Fibroblast of lung (primary cell): Measurements from ENCODE around the gene FLNC. TPM values are rescaled to one million over a fixed set of nuclear protein-coding genes. Genes with fewer than 3 reads are reported as not detected.

Source experiments
- DNase-seq, 2 donors: peaks; one replicate each; pipeline versions ENCODE4 v3.0.0 to v3.0.0-alpha.2; 2010; ENCODE audit warnings: low read depth in 2 of 2
- H2AFZ ChIP-seq: 2 replicates; pipeline ENCODE4 v1.5.1; 2012; ENCODE audit warnings: low read length, control low read depth, inconsistent platforms
- H3K27ac ChIP-seq: 2 replicates; pipeline ENCODE4 v1.5.1; 2011; ENCODE audit warnings: low read length, control low read depth; ENCODE audit not compliant: insufficient read depth
- H3K27me3 ChIP-seq: 2 replicates; pipeline ENCODE4 v1.5.1; 2011; ENCODE audit warnings: mild to moderate bottlenecking, low read length; ENCODE audit not compliant: control insufficient read depth, insufficient read depth
- H3K36me3 ChIP-seq: 2 replicates; pipeline ENCODE4 v1.5.1; 2011; ENCODE audit warnings: low read length; ENCODE audit not compliant: control insufficient read depth, insufficient read depth
- H3K4me1 ChIP-seq: 2 replicates; pipeline ENCODE4 v1.5.1; 2011; ENCODE audit warnings: low read length; ENCODE audit not compliant: control insufficient read depth, insufficient read depth; ENCODE audit errors: extremely low read depth
- H3K4me2 ChIP-seq: 2 replicates; pipeline ENCODE4 v1.5.1; 2011; ENCODE audit warnings: low read length, control low read depth; ENCODE audit not compliant: insufficient read depth; ENCODE audit errors: extremely low read depth
- H3K4me3 ChIP-seq, 4 experiments: fragments of 200-600 bp in 1 of 4; sonication (generic) in 1 of 4; replicated peaks in 1 of 4; 2 replicates each; pipeline ENCODE4 v1.5.1; 2011 to 2016; ENCODE audit warnings: low read length in 4 of 4, low read depth in 3 of 4, mild to moderate bottlenecking in 3 of 4, control low read depth in 2 of 4, inconsistent platforms in 1 of 4, mixed read lengths in 1 of 4; ENCODE audit not compliant: insufficient read depth in 1 of 4; ENCODE audit errors: control extremely low read depth in 1 of 4
- H3K79me2 ChIP-seq: 2 replicates; pipeline ENCODE4 v1.5.1; 2012; ENCODE audit warnings: mild to moderate bottlenecking, low read length, inconsistent platforms; ENCODE audit not compliant: control insufficient read depth, insufficient read depth
- H3K9ac ChIP-seq: 2 replicates; pipeline ENCODE4 v1.5.1; 2011; ENCODE audit warnings: mild to moderate bottlenecking, low read length, control low read depth; ENCODE audit not compliant: insufficient read depth
- H3K9me3 ChIP-seq: 2 replicates; pipeline ENCODE4 v1.5.1; 2012; ENCODE audit warnings: low read depth, low read length; ENCODE audit not compliant: control insufficient read depth, insufficient read depth
- H4K20me1 ChIP-seq: 2 replicates; pipeline ENCODE4 v1.5.1; 2011; ENCODE audit warnings: low read length; ENCODE audit not compliant: control insufficient read depth, insufficient read depth; ENCODE audit errors: extremely low read depth
- EZH2 ChIP-seq: IDR thresholded peaks from 2 replicates; pipeline ENCODE4 v1.5.1; 2012; ENCODE audit warnings: low read length, control low read depth, mild to moderate bottlenecking; ENCODE audit errors: missing control alignments
- polyA plus RNA-seq, 2 donors: library from polyadenylated mRNA; depleted of rRNA in 1 of 2; stranded (reverse) in 1 of 2; unstranded in 1 of 2; fragments of >200 nt; gene quantifications; 2 replicates each; pipeline ENCODE4 v1.2.1, GENCODE V29; 2011 to 2012; ENCODE audit warnings: missing spikeins in 1 of 2
- total RNA-seq: library from RNA; depleted of rRNA; stranded (reverse); fragments of >200 nt; gene quantifications from 2 replicates; pipeline ENCODE4 v1.2.1, GENCODE V29; 2014
- TF ChIP-seq, protein P1 (sequence below), 2 donors: IDR thresholded peaks in 1 of 2; conservative IDR thresholded peaks in 1 of 2; 1 replicate in 1 of 2; 2 replicates in 1 of 2; pipeline ENCODE4 v1.5.1; 2011 to 2012; ENCODE audit warnings: low read length in 2 of 2, control low read depth in 1 of 2, inconsistent platforms in 1 of 2, low read depth in 1 of 2, mild to moderate bottlenecking in 1 of 2

FLNC gene
- total and polyA plus RNA-seq, 2 donors (not counting 1 experiment from before 2014, with no cell fraction given), result 29.3 to 191 TPM

DNA sequence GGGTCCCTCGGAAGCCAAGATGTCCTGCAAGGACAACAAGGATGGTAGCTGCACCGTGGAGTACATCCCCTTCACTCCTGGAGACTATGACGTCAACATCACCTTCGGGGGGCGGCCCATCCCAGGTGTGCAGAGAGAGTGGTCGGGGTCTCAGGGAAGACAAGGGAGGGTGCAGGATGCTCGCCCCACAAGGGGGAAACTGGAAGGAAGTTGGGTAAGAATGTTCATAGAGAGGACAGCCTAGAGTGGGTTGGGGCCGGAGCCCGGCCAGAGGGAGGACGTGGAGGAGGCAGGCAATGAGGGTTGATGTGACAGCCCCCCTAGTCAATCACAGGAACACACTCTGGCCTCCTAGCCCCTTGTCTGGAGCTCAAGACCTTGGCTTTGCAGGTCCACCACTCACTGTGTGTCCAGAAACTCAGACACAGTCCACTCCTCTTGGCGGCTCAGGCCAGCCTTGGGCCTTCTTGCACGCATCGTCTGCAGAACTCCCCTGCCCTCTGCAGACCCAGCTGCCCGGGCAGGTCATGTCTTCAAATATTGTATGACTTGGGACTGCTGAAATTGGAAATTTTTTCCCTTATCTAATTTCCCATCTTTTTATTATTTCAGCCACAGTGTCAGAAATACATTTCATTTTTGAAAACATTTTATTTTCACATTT, 16.7 kb downstream of the FLNC start:
- Histone ChIP-seq H3K36me3 (peaks cover 70% of the 10 kb centered on the region), H3K9me3 (no peaks in the 10 kb centered on the region), H4K20me1 (peaks cover 2% of the 10 kb centered on the region), H3K4me3 (no peak overlapping the region), H3K9ac (no peak overlapping the region), H3K79me2 (no peaks in the 10 kb centered on the region), H3K4me2 (no peak overlapping the region), H3K4me1 (no peaks in the 10 kb centered on the region), H2AFZ (no peak overlapping the region), H3K27me3 (no peaks in the 10 kb centered on the region), H3K27ac (no peak overlapping the region)
- no peak for DNase-seq
- no peak for TF ChIP-seq EZH2
- TF ChIP-seq, protein P1, sequence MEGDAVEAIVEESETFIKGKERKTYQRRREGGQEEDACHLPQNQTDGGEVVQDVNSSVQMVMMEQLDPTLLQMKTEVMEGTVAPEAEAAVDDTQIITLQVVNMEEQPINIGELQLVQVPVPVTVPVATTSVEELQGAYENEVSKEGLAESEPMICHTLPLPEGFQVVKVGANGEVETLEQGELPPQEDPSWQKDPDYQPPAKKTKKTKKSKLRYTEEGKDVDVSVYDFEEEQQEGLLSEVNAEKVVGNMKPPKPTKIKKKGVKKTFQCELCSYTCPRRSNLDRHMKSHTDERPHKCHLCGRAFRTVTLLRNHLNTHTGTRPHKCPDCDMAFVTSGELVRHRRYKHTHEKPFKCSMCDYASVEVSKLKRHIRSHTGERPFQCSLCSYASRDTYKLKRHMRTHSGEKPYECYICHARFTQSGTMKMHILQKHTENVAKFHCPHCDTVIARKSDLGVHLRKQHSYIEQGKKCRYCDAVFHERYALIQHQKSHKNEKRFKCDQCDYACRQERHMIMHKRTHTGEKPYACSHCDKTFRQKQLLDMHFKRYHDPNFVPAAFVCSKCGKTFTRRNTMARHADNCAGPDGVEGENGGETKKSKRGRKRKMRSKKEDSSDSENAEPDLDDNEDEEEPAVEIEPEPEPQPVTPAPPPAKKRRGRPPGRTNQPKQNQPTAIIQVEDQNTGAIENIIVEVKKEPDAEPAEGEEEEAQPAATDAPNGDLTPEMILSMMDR (conservative IDR thresholded peaks at IDR 0.05 in 1 of 2, IDR thresholded peaks at IDR 0.05 in 1 of 2; ENCODE audit: low read depth in 1 of 2, low read length in 2 of 2), result no peak

DNA sequence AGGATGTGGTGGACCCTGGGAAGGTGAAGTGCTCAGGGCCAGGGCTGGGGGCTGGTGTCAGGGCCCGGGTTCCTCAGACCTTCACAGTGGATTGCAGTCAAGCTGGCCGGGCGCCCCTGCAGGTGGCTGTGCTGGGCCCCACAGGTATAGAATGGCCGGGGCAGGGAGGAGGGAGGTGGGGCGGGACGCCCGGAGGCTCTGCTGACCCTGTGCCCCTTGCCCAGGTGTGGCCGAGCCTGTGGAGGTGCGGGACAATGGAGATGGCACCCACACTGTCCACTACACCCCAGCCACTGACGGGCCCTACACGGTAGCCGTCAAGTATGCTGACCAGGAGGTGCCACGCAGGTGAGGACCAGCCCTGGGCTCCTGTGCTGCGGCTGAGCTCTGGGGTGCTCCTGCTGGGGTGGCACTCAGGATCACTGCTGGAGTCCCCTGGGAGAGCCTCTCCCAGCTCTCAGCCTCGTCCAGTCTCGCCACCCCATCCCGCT, 17.6 kb downstream of the FLNC start:
- H3K4me1 ChIP-seq, result no peaks in the 10 kb centered on the region
- H4K20me1 ChIP-seq, result peaks cover 2% of the 10 kb centered on the region
- H3K36me3 ChIP-seq, result peaks cover 71% of the 10 kb centered on the region

DNA sequence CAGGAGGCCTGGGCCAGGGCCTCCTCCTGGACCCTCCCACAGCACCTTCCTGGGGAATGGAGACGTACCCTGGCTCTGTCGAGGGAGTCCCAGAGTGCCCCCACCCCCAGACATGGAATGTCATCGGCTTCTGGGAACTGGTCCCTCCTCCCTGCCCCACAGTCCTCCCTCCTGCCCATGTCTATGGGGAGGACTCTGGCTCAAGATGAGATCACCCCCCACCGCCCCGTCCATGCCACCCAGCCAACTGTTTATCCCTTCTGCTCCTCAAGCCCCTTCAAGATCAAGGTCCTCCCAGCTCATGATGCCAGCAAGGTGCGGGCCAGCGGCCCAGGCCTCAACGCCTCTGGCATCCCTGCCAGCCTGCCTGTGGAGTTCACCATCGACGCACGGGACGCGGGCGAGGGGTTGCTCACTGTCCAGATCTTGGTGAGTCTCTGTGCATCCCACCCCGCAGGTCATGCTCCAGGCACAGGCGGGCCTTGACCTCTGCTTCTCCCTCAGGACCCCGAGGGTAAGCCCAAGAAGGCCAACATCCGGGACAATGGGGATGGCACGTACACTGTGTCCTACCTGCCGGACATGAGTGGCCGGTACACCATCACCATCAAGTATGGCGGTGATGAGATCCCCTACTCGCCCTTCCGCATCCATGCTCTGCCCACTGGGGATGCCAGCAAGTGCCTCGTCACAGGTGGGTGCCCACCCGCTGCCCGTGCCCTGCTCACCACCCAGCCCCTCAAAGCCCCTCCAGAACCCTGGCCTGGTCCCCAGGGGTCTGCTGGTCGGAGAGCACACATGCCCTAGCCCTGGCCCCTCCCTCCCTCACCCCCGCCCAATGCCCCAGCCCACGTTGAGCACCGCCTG, 18.3 kb downstream of the FLNC start:
- Histone ChIP-seq H3K9ac (no peak overlapping the region), H3K4me1 (no peaks in the 10 kb centered on the region), H4K20me1 (peaks cover 2% of the 10 kb centered on the region), H3K79me2 (no peaks in the 10 kb centered on the region), H3K27ac (no peak overlapping the region), H3K4me2 (no peak overlapping the region), H3K36me3 (peaks cover 70% of the 10 kb centered on the region), H3K27me3 (no peaks in the 10 kb centered on the region), H3K4me3 (no peak overlapping the region), H2AFZ (no peak overlapping the region), H3K9me3 (no peaks in the 10 kb centered on the region)
- TF ChIP-seq EZH2, result no peak
- TF ChIP-seq, protein P1 (conservative IDR thresholded peaks at IDR 0.05 in 1 of 2, IDR thresholded peaks at IDR 0.05 in 1 of 2; ENCODE audit: low read depth in 1 of 2, low read length in 2 of 2), result no peak
- DNase-seq, result no peak

More for the DNA sequence above, 17.6 kb downstream of the FLNC start:
- H2AFZ ChIP-seq, result no peak overlapping the region
- H3K4me2 ChIP-seq, result no peak overlapping the region
- H3K4me3 ChIP-seq, result no peak overlapping the region
- no peak for DNase-seq
- no peaks in the 10 kb centered on the region for H3K79me2 ChIP-seq
- no peaks in the 10 kb centered on the region for H3K27me3 ChIP-seq
- H3K9ac ChIP-seq, result no peak overlapping the region
- TF ChIP-seq, protein P1 (conservative IDR thresholded peaks at IDR 0.05 in 1 of 2, IDR thresholded peaks at IDR 0.05 in 1 of 2; ENCODE audit: low read depth in 1 of 2, low read length in 2 of 2), result no peak
- TF ChIP-seq EZH2, result no peak
- no peak overlapping the region for H3K27ac ChIP-seq
- H3K9me3 ChIP-seq, result no peaks in the 10 kb centered on the region
